ENCODE results near the gene BTF3.

BTF3 gene

DNA sequence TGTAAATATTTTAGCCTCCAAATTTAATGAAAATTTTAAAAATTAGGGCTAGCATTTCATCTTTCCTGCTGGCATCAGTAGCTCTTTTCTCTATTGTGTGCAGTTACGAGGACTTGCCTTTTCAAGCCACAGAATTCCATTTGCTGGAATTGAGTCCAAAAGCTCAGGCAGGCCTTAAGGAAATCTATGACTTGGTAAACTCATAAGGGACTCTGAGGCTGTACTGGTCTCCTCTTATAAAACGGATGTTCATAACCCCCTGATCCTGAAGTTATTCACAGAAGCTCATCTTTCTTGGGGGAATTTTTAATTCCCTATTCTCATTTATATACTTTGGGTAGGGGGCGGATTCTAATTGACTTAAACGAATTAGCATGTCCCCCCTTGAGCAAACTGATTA, 43.8 kb downstream of the BTF3 start:
- Histone ChIP-seq H3K9me2 (ENCODE audit: low read depth, low read length) (no peaks in the 10 kb centered on the region), H3K9me3 (ENCODE audit: low read length) (no peaks in the 10 kb centered on the region), H4K20me1 (ENCODE audit: insufficient read depth, low read length) (no peaks in the 10 kb centered on the region), H3K4me2 (ENCODE audit: low read length) (no peak overlapping the region), H3K9ac (ENCODE audit: low read length) (no peak overlapping the region), H3F3A (ENCODE audit: insufficient read depth, low read length) (no peaks in the 10 kb centered on the region), H3K4me3 (ENCODE audit: low read depth, low read length, poor library complexity, severe bottlenecking) (no peak overlapping the region), H3K27me3 (ENCODE audit: insufficient read depth, low read length) (no peaks in the 10 kb centered on the region), H3K79me2 (ENCODE audit: insufficient read depth, low read length) (no peaks in the 10 kb centered on the region), H2AFZ (ENCODE audit: low read length) (no peak overlapping the region), H3K36me3 (ENCODE audit: insufficient read depth, low read length) (no peaks in the 10 kb centered on the region), H3K27ac (ENCODE audit: low read depth, low read length, poor library complexity, severe bottlenecking) (no peak overlapping the region), H3K4me1 (ENCODE audit: insufficient read depth, low read length, severe bottlenecking) (no peaks in the 10 kb centered on the region)
- no peak for TF ChIP-seq EZH2 (IDR thresholded peaks at IDR 0.05; ENCODE audit: borderline replicate concordance, low read length)
- TF ChIP-seq, protein P1, sequence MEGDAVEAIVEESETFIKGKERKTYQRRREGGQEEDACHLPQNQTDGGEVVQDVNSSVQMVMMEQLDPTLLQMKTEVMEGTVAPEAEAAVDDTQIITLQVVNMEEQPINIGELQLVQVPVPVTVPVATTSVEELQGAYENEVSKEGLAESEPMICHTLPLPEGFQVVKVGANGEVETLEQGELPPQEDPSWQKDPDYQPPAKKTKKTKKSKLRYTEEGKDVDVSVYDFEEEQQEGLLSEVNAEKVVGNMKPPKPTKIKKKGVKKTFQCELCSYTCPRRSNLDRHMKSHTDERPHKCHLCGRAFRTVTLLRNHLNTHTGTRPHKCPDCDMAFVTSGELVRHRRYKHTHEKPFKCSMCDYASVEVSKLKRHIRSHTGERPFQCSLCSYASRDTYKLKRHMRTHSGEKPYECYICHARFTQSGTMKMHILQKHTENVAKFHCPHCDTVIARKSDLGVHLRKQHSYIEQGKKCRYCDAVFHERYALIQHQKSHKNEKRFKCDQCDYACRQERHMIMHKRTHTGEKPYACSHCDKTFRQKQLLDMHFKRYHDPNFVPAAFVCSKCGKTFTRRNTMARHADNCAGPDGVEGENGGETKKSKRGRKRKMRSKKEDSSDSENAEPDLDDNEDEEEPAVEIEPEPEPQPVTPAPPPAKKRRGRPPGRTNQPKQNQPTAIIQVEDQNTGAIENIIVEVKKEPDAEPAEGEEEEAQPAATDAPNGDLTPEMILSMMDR (IDR thresholded peaks at IDR 0.05; ENCODE audit: low read length) = no peak

DNA sequence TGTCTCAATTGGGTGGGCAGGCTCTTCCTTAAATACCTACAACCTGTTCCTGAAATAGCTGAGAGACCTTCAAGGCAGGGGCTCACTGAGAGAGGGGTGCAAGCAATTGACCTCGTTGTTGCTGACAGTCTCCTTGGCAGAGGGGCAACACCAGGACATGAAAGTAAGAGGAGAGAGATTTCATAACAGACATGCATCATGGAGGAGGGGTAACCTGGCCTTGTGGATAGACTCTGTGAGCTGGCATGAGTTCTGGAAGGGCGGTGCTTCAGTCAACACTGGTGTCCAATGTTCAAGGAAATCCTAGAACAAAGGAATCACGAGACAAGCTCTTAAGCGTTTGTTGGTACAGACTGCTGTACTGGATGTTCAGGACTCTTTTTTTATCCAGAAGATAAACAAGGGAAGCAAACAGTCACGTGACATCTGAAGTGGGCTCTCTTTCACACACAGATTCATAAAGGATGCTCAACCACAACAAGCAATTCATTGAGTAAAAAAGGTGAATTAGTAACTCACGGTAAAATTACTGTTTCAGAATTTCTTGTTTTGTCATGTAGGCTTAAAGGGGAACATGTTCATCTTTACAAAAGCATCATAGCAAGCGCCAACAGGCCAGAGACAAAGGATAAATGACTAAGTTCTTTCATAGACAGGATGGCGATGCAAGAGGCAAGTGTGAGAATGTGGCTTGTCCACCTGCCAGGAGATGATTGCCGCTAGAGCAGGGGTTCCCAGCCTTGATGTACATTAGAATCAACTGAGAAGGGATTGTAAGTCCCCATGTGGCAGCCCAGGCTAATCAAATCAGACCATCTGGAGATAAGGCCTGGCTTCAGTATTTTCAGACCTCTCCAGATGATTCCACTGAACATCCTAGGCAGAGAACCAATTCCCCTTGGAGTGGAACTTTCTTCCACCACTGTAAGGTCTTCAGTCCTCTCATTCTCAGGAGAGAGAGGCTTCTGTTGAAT, 46.5 kb downstream of the BTF3 start:
- TF ChIP-seq EZH2 (IDR thresholded peaks at IDR 0.05; ENCODE audit: borderline replicate concordance, low read length) = no peak
- TF ChIP-seq, protein P1 (IDR thresholded peaks at IDR 0.05; ENCODE audit: low read length) = no peak
- no peaks in the 10 kb centered on the region for H3K4me1 ChIP-seq (ENCODE audit: insufficient read depth, low read length, severe bottlenecking)
- no peaks in the 10 kb centered on the region for H3K27me3 ChIP-seq (ENCODE audit: insufficient read depth, low read length)
- no peak overlapping the region for H3K27ac ChIP-seq (ENCODE audit: low read depth, low read length, poor library complexity, severe bottlenecking)
- H2AFZ ChIP-seq (ENCODE audit: low read length) = no peak overlapping the region
- H3K9ac ChIP-seq (ENCODE audit: low read length) = no peak overlapping the region
- no peaks in the 10 kb centered on the region for H3K9me2 ChIP-seq (ENCODE audit: low read depth, low read length)
- H3K79me2 ChIP-seq (ENCODE audit: insufficient read depth, low read length) = no peaks in the 10 kb centered on the region
- no peaks in the 10 kb centered on the region for H3K36me3 ChIP-seq (ENCODE audit: insufficient read depth, low read length)
- no peaks in the 10 kb centered on the region for H3K9me3 ChIP-seq (ENCODE audit: low read length)
- no peak overlapping the region for H3K4me2 ChIP-seq (ENCODE audit: low read length)
- no peak overlapping the region for H3K4me3 ChIP-seq (ENCODE audit: low read depth, low read length, poor library complexity, severe bottlenecking)
- no peaks in the 10 kb centered on the region for H3F3A ChIP-seq (ENCODE audit: insufficient read depth, low read length)
- no peaks in the 10 kb centered on the region for H4K20me1 ChIP-seq (ENCODE audit: insufficient read depth, low read length)

DNA sequence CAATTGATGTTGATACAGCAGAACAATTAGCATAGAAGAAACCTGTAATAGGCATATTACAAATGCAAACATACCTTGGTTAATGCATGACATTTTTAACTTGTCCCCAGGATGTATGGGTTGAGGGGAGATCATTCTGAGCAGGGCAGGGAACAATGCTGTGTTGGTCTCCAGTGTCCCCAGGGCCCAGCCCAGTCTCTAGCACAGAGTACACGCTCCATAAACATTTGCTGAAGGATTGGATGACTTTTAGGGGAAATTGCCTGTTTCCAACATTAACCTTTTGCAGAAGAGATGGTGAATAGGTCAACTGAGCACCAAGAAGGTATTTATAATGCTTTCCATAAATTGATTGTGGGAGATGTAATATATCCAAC, 47.1 kb downstream of the BTF3 start:
- TF ChIP-seq, protein P1 (IDR thresholded peaks at IDR 0.05; ENCODE audit: low read length) = no peak
- no peak for TF ChIP-seq EZH2 (IDR thresholded peaks at IDR 0.05; ENCODE audit: borderline replicate concordance, low read length)
- Histone ChIP-seq H3K4me1 (ENCODE audit: insufficient read depth, low read length, severe bottlenecking) (no peaks in the 10 kb centered on the region), H3K9ac (ENCODE audit: low read length) (no peak overlapping the region), H3F3A (ENCODE audit: insufficient read depth, low read length) (no peaks in the 10 kb centered on the region), H3K27me3 (ENCODE audit: insufficient read depth, low read length) (no peaks in the 10 kb centered on the region), H3K4me3 (ENCODE audit: low read depth, low read length, poor library complexity, severe bottlenecking) (no peak overlapping the region), H3K9me2 (ENCODE audit: low read depth, low read length) (no peaks in the 10 kb centered on the region), H2AFZ (ENCODE audit: low read length) (no peak overlapping the region), H4K20me1 (ENCODE audit: insufficient read depth, low read length) (no peaks in the 10 kb centered on the region), H3K36me3 (ENCODE audit: insufficient read depth, low read length) (no peaks in the 10 kb centered on the region), H3K9me3 (ENCODE audit: low read length) (no peaks in the 10 kb centered on the region), H3K79me2 (ENCODE audit: insufficient read depth, low read length) (no peaks in the 10 kb centered on the region), H3K4me2 (ENCODE audit: low read length) (no peak overlapping the region), H3K27ac (ENCODE audit: low read depth, low read length, poor library complexity, severe bottlenecking) (no peak overlapping the region)

All from OCI-LY1 (cell line).